NCI-H460 (cell line): ENCODE results near the gene RAD51B. TPM values are rescaled to one million over a fixed set of nuclear protein-coding genes. Genes with fewer than 3 reads are reported as not detected.

Experiments used
- small RNA-seq, 2 experiments: library from RNA; depleted of rRNA; stranded (forward); fragments of <200 nt; gene quantifications; one replicate each; pipeline ENCODE3, GENCODE V24; 2014
- total RNA-seq: library from RNA; depleted of rRNA; stranded (reverse); fragments of >200 nt; shearing (Covaris generic); gene quantifications from 2 replicates; pipeline ENCODE4 v1.2.3, GENCODE V29; 2014; rRNA removed

Gene RAD51B
- total RNA-seq, 1 experiment from 2014 or later: 13.4 TPM

Small RNA genes within 50 kb of the gene (small RNA-seq; reads per million reads assigned to genes)
- 0 reads per million in 2 experiments for gene RN7SL108P
- gene RN7SL706P: 0 to 4.2 reads per million in 2 experiments
- gene RNU6-921P: 0 reads per million in 2 experiments

Other genes with a start within 250 kb of the RAD51B start
- 27.2 and 39.5 TPM in 2 replicates for gene PIGH, start 219.5 kb upstream of the RAD51B start, total RNA-seq
- 4.8 and 5.2 TPM in 2 replicates for gene ARG2, start 199.9 kb upstream of the RAD51B start, total RNA-seq
- gene VTI1B, start 145.1 kb upstream of the RAD51B start, total RNA-seq: 47.1 and 49.3 TPM in 2 replicates
- gene RDH11, start 124.0 kb upstream of the RAD51B start, total RNA-seq: 85.8 and 89.1 TPM in 2 replicates
- gene RDH12, start 117.9 kb upstream of the RAD51B start, total RNA-seq: not detected in 2 replicates
- 10.5 and 13.4 TPM in 2 replicates for gene ZFYVE26, start 3.2 kb upstream of the RAD51B start, total RNA-seq